ENCODE data around the gene CDSN. TPM values are rescaled to one million over a fixed set of nuclear protein-coding genes. Genes with fewer than 3 reads are reported as not detected.

The CDSN gene
- total RNA-seq, 1 experiment from 2014 or later, result 0.12 TPM

- ATAC-seq, result no peak
- RAD21 ChIA-PET (ENCODE audit: low non-redundant PET in 1 of 2, low total read pairs in 2 of 2, uncharacterized antibody in 2 of 2, unreplicated experiment in 2 of 2), result no interaction called here
- no peak overlapping the region for H3K9ac ChIP-seq (ENCODE audit: low read length)
- no TSS peak for BruUV-seq (replicated peaks)
- H3K27ac ChIP-seq (ENCODE audit: low read depth, low read length), result no peak overlapping the region
- no peaks in the 10 kb centered on the region for H3K9me2 ChIP-seq (ENCODE audit: insufficient read depth)
- intact Hi-C loops (cut with micrococcal nuclease), result no loop called here
- no peak overlapping the region for H3K4me2 ChIP-seq (ENCODE audit: low read length)
- TF ChIP-seq EGR1 (IDR thresholded peaks at IDR 0.05; ENCODE audit: low read depth) (no peak), YY1 (IDR thresholded peaks at IDR 0.05; ENCODE audit: extremely low read depth, insufficient replicate concordance, low read depth, low read length) (no peak), POLR2AphosphoS5 (IDR thresholded peaks at IDR 0.05; ENCODE audit: low read depth, low read length) (no peak), FOSL1 (IDR thresholded peaks at IDR 0.05; ENCODE audit: low read depth) (no peak), RAD21 (IDR thresholded peaks at IDR 0.05; ENCODE audit: low read depth) (no peak), MAX (IDR thresholded peaks at IDR 0.05) (no peak), REST (IDR thresholded peaks at IDR 0.05; ENCODE audit: low read depth) (no peak), CEBPB (IDR thresholded peaks at IDR 0.05; ENCODE audit: low read depth) (no peak), TCF7L2 (IDR thresholded peaks at IDR 0.05; ENCODE audit: borderline replicate concordance, extremely low read depth, insufficient read depth, insufficient read length) (no peak), ELF1 (IDR thresholded peaks at IDR 0.05; ENCODE audit: borderline replicate concordance, low read depth) (no peak), POLR2A (IDR thresholded peaks at IDR 0.05; ENCODE audit: borderline replicate concordance, extremely low read depth, insufficient read depth, insufficient read length) (no peak), EZH2 (IDR thresholded peaks at IDR 0.05) (no peak), SP1 (IDR thresholded peaks at IDR 0.05; ENCODE audit: low read depth) (no peak)
- TF ChIP-seq, protein P1, sequence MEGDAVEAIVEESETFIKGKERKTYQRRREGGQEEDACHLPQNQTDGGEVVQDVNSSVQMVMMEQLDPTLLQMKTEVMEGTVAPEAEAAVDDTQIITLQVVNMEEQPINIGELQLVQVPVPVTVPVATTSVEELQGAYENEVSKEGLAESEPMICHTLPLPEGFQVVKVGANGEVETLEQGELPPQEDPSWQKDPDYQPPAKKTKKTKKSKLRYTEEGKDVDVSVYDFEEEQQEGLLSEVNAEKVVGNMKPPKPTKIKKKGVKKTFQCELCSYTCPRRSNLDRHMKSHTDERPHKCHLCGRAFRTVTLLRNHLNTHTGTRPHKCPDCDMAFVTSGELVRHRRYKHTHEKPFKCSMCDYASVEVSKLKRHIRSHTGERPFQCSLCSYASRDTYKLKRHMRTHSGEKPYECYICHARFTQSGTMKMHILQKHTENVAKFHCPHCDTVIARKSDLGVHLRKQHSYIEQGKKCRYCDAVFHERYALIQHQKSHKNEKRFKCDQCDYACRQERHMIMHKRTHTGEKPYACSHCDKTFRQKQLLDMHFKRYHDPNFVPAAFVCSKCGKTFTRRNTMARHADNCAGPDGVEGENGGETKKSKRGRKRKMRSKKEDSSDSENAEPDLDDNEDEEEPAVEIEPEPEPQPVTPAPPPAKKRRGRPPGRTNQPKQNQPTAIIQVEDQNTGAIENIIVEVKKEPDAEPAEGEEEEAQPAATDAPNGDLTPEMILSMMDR (IDR thresholded peaks at IDR 0.05 in 2 of 3, conservative IDR thresholded peaks at IDR 0.05 in 1 of 3; ENCODE audit: borderline replicate concordance in 1 of 3, insufficient read depth in 1 of 3, low read depth in 2 of 3, low read length in 2 of 3), result no peak
- TF ChIP-seq, protein P2, sequence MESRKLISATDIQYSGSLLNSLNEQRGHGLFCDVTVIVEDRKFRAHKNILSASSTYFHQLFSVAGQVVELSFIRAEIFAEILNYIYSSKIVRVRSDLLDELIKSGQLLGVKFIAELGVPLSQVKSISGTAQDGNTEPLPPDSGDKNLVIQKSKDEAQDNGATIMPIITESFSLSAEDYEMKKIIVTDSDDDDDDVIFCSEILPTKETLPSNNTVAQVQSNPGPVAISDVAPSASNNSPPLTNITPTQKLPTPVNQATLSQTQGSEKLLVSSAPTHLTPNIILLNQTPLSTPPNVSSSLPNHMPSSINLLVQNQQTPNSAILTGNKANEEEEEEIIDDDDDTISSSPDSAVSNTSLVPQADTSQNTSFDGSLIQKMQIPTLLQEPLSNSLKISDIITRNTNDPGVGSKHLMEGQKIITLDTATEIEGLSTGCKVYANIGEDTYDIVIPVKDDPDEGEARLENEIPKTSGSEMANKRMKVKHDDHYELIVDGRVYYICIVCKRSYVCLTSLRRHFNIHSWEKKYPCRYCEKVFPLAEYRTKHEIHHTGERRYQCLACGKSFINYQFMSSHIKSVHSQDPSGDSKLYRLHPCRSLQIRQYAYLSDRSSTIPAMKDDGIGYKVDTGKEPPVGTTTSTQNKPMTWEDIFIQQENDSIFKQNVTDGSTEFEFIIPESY (IDR thresholded peaks at IDR 0.05; ENCODE audit: extremely low read depth, insufficient replicate concordance, low read length), result no peak
- H3K9me3 ChIP-seq (ENCODE audit: control insufficient read depth in 1 of 2, insufficient read depth in 1 of 2, low read depth in 1 of 2, low read length in 2 of 2), result no peaks in the 10 kb centered on the region
- H3K79me2 ChIP-seq (ENCODE audit: insufficient read depth, low read length), result no peaks in the 10 kb centered on the region
- H4K20me1 ChIP-seq (ENCODE audit: insufficient read depth), result no peaks in the 10 kb centered on the region
- H3K36me3 ChIP-seq (ENCODE audit: control insufficient read depth in 1 of 2, insufficient read depth in 2 of 2, low read length in 2 of 2), result peaks cover 3 to 12% of the 10 kb centered on the region in 2 experiments; a peak in 3 of 4 replicates
- CTCF ChIA-PET, result no interaction called here
- peaks cover 9 to 19% of the 10 kb centered on the region in 2 experiments; a peak in 3 of 4 replicates for H3K4me1 ChIP-seq (ENCODE audit: control insufficient read depth in 1 of 2, insufficient read depth in 2 of 2, low read length in 2 of 2)
- DNase-seq (ENCODE audit: low read depth, low spot score), result no peak
- H3K27me3 ChIP-seq (ENCODE audit: insufficient read depth, low read length), result no peaks in the 10 kb centered on the region
- no peak overlapping the region for H3K4me3 ChIP-seq (replicated peaks in 1 of 2; ENCODE audit: low read depth in 1 of 2, low read length in 2 of 2)
- no peak overlapping the region for H2AFZ ChIP-seq (ENCODE audit: low read depth, low read length, poor library complexity, severe bottlenecking)
- POLR2A ChIA-PET, result no interaction called here
These were observed 45.7 kb upstream of the CDSN start for GRCh38 chr6:31165986-31166385.
